Chondrocyte (in vitro differentiated cells): ENCODE measurements around the gene KCNJ1. TPM values are rescaled to one million over a fixed set of nuclear protein-coding genes. Genes with fewer than 3 reads are reported as not detected.

Experiments used
- DNase-seq: peaks from one replicate; pipeline ENCODE4 v3.0.0; 2021; ENCODE audit warnings: mixed read lengths, low spot score
- H3K27ac Mint-ChIP-seq: one replicate; pipeline ENCODE4 v1.8.0; 2021; ENCODE audit warnings: mild to moderate bottlenecking, moderate library complexity, mixed read lengths; ENCODE audit not compliant: unreplicated experiment
- H3K27me3 Mint-ChIP-seq: 2 replicates; pipeline ENCODE4 v1.8.0; 2021; ENCODE audit warnings: low read depth, mixed read lengths
- H3K36me3 Mint-ChIP-seq: 2 replicates; pipeline ENCODE4 v1.8.0; 2021; ENCODE audit warnings: low read depth, mixed read lengths
- H3K4me1 Mint-ChIP-seq: 2 replicates; pipeline ENCODE4 v1.8.0; 2021; ENCODE audit warnings: low read depth, mild to moderate bottlenecking, mixed read lengths
- H3K4me3 Mint-ChIP-seq: one replicate; pipeline ENCODE4 v1.8.0; 2021; ENCODE audit warnings: mild to moderate bottlenecking, moderate library complexity, mixed read lengths; ENCODE audit not compliant: unreplicated experiment
- H3K9me3 Mint-ChIP-seq: 2 replicates; pipeline ENCODE4 v1.8.0; 2021; ENCODE audit warnings: low read depth, mixed read lengths
- total RNA-seq: library from RNA; stranded (reverse); gene quantifications from 3 replicates; pipeline ENCODE4 v1.2.1, GENCODE V29; 2021
- TF ChIP-seq, protein P1 (sequence below): fragments of 200-600 bp; sonication (generic); IDR thresholded peaks from 2 replicates; pipeline ENCODE4 v1.5.0; 2021; ENCODE audit warnings: antibody characterized with exemption, mild to moderate bottlenecking, moderate library complexity

KCNJ1 gene
- total RNA-seq, 1 donor from 2014 or later: not detected

GRCh38 chr11:128819198-128819597 lies 47.9 kb downstream of the KCNJ1 start:
- TF ChIP-seq, protein P1, sequence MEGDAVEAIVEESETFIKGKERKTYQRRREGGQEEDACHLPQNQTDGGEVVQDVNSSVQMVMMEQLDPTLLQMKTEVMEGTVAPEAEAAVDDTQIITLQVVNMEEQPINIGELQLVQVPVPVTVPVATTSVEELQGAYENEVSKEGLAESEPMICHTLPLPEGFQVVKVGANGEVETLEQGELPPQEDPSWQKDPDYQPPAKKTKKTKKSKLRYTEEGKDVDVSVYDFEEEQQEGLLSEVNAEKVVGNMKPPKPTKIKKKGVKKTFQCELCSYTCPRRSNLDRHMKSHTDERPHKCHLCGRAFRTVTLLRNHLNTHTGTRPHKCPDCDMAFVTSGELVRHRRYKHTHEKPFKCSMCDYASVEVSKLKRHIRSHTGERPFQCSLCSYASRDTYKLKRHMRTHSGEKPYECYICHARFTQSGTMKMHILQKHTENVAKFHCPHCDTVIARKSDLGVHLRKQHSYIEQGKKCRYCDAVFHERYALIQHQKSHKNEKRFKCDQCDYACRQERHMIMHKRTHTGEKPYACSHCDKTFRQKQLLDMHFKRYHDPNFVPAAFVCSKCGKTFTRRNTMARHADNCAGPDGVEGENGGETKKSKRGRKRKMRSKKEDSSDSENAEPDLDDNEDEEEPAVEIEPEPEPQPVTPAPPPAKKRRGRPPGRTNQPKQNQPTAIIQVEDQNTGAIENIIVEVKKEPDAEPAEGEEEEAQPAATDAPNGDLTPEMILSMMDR: no peak
- no peaks in the 10 kb centered on the region for H3K27me3 Mint-ChIP-seq
- no peak for DNase-seq

DNA sequence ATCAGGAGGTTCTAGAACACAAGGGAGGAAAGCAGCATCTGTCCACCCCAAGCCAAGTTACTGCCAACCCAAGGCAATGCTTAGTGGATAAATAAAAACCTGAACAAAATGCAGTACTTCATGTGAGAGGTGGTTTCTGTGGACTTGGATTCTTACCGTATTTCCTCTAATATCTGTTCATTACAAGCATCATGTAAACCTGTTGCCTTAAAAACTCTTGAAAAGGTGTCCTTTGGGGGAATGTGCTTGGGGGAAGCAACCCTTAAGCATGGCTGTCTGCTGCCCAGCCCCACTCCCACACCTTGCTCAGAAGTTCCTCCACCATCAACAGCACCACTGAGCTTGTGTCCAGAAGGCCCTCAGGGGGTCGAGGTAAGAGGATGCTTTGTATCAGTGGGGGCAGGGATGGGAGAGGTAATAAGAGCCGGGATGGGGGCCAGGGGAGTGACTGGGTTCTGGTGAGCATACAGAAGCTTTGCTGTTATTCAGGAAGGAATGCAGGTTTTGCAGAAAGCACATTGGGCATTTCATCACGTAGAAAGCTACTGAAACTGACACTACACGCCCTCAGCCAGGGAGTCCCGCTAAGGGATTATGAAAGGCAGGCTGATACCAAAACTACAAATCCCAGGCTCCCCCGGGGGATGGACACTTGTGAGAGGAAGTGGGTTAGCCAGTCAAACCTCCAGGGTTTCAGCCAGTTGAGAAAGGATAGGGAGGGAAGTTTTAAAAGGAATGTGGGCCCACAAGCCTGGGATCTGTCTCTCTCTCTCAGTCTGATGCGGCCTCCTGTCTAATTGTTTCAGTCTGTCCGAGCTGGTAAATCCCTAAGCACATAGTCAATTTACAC lies 52.0 kb downstream of the KCNJ1 start:
- H3K27ac Mint-ChIP-seq: peak overlapping the region; percentile 78
- H3K36me3 Mint-ChIP-seq: peaks cover 11% of the 10 kb centered on the region
- H3K27me3 Mint-ChIP-seq: no peaks in the 10 kb centered on the region
- no peak for DNase-seq
- no peak overlapping the region for H3K4me3 Mint-ChIP-seq
- TF ChIP-seq, protein P1: no peak
- H3K4me1 Mint-ChIP-seq: peaks cover 19% of the 10 kb centered on the region
- H3K9me3 Mint-ChIP-seq: no peaks in the 10 kb centered on the region

More at GRCh38 chr11:128819198-128819597, 47.9 kb downstream of the KCNJ1 start:
- no peaks in the 10 kb centered on the region for H3K9me3 Mint-ChIP-seq
- H3K27ac Mint-ChIP-seq: no peak overlapping the region
- no peaks in the 10 kb centered on the region for H3K36me3 Mint-ChIP-seq
- no peak overlapping the region for H3K4me3 Mint-ChIP-seq
- H3K4me1 Mint-ChIP-seq: peaks cover 19% of the 10 kb centered on the region

DNA sequence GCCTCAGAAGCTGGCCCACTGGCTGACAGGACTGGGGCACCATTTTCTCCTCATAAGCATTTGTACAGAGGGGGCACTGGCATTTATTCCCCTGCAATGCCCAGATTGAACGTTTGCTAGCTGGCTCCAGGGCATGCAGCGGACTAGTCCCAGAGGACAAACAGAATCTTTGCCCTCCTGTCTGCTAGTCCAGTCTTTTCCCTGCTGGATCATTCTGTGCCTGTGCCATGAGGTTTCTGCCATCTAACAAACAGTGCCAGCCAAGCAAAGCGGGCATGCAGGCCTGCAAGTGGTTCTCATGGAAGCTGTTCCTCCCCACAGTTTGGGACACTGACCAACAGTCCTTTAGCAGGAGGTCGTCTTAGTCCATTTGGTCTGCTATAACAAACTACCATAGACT lies 53.4 kb downstream of the KCNJ1 start:
- peaks cover 19% of the 10 kb centered on the region for H3K4me1 Mint-ChIP-seq
- no peak overlapping the region for H3K4me3 Mint-ChIP-seq
- no peak overlapping the region for H3K27ac Mint-ChIP-seq
- H3K27me3 Mint-ChIP-seq: no peaks in the 10 kb centered on the region
- H3K9me3 Mint-ChIP-seq: no peaks in the 10 kb centered on the region
- TF ChIP-seq, protein P1: no peak
- peaks cover 16% of the 10 kb centered on the region for H3K36me3 Mint-ChIP-seq
- no peak for DNase-seq

GRCh38 chr11:128810784-128811514 lies 56.1 kb downstream of the KCNJ1 start:
- Mint-ChIP-seq H3K27ac (no peak overlapping the region), H3K36me3 (peaks cover 16% of the 10 kb centered on the region), H3K4me1 (peaks cover 35% of the 10 kb centered on the region), H3K9me3 (no peaks in the 10 kb centered on the region), H3K27me3 (no peaks in the 10 kb centered on the region), H3K4me3 (no peak overlapping the region)
- no peak for DNase-seq
- TF ChIP-seq, protein P1: no peak

GRCh38 chr11:128809128-128809527 lies 58.0 kb downstream of the KCNJ1 start:
- no peak overlapping the region for H3K27ac Mint-ChIP-seq
- no peak overlapping the region for H3K4me3 Mint-ChIP-seq
- peaks cover 16% of the 10 kb centered on the region for H3K36me3 Mint-ChIP-seq
- TF ChIP-seq, protein P1: no peak
- H3K4me1 Mint-ChIP-seq: peaks cover 27% of the 10 kb centered on the region
- no peaks in the 10 kb centered on the region for H3K9me3 Mint-ChIP-seq
- DNase-seq: no peak
- H3K27me3 Mint-ChIP-seq: no peaks in the 10 kb centered on the region
